HL-60 (cell line): ENCODE data around the gene DSE.

Experiments used
- DNase-seq, 2 experiments: peaks; one replicate each; pipeline ENCODE4 v3.0.0-alpha.2; 2010 to 2020; ENCODE audit warnings: low read depth in 1 of 2, low spot score in 1 of 2
- H3K27ac ChIP-seq: fragments of 250-450 bp; sonication (Bioruptor Pico); replicated peaks from 2 replicates; pipeline ENCODE4 v1.5.1; 2020; ENCODE audit warnings: mild to moderate bottlenecking, moderate library complexity
- H3K27me3 ChIP-seq: fragments of 250-450 bp; sonication (Bioruptor Pico); 2 replicates; pipeline ENCODE4 v1.5.1; 2021; ENCODE audit warnings: mild to moderate bottlenecking, moderate library complexity; ENCODE audit not compliant: insufficient read depth, poor library complexity, severe bottlenecking
- H3K4me3 ChIP-seq: replicated peaks from 2 replicates; pipeline ENCODE4 v1.5.1; 2011; ENCODE audit warnings: mild to moderate bottlenecking, control low read depth, low read length; ENCODE audit not compliant: insufficient read depth
- GABPA ChIP-seq: IDR thresholded peaks from 2 replicates; pipeline ENCODE4 v1.6.1; 2012; ENCODE audit warnings: low read depth
- POLR2AphosphoS5 ChIP-seq: IDR thresholded peaks from 2 replicates; pipeline ENCODE4 v1.6.1; 2012; ENCODE audit warnings: low read depth
- REST ChIP-seq: IDR thresholded peaks from 2 replicates; pipeline ENCODE4 v1.6.1; 2012; ENCODE audit warnings: low read depth; ENCODE audit not compliant: insufficient replicate concordance
- SPI1 ChIP-seq: IDR thresholded peaks from 2 replicates; pipeline ENCODE4 v1.6.1; 2012; ENCODE audit warnings: low read depth, mild to moderate bottlenecking, borderline replicate concordance
- TF ChIP-seq, protein P1 (sequence below): IDR thresholded peaks from one replicate; pipeline ENCODE4 v1.5.1; 2011; ENCODE audit warnings: low read length, control low read depth, inconsistent platforms; ENCODE audit not compliant: insufficient read depth

DSE gene

DNA sequence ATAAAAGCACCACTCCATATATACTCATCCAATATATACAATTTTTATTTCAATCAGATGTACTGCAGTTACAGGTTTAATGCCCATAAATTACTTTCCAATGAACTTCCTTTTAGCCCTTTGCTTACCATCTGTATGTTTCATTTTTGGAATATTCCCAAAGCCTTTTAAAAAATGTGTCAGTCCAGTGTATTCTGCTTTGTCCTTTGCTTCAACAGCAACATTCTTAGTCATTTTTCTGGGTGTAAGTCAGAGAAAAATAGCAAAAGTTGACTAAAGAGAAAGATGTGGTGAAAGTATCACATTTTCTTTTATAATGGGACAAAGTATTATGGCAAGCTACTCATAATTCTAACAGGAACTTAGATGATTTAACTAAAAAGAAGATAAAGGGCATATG, 15.2 kb downstream of the DSE start:
- Histone ChIP-seq H3K27me3 (no peaks in the 10 kb centered on the region), H3K27ac (no peak overlapping the region), H3K4me3 (no peak overlapping the region)
- DNase-seq = no peak
- TF ChIP-seq, protein P1, sequence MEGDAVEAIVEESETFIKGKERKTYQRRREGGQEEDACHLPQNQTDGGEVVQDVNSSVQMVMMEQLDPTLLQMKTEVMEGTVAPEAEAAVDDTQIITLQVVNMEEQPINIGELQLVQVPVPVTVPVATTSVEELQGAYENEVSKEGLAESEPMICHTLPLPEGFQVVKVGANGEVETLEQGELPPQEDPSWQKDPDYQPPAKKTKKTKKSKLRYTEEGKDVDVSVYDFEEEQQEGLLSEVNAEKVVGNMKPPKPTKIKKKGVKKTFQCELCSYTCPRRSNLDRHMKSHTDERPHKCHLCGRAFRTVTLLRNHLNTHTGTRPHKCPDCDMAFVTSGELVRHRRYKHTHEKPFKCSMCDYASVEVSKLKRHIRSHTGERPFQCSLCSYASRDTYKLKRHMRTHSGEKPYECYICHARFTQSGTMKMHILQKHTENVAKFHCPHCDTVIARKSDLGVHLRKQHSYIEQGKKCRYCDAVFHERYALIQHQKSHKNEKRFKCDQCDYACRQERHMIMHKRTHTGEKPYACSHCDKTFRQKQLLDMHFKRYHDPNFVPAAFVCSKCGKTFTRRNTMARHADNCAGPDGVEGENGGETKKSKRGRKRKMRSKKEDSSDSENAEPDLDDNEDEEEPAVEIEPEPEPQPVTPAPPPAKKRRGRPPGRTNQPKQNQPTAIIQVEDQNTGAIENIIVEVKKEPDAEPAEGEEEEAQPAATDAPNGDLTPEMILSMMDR = no peak
- TF ChIP-seq REST = no peak
- TF ChIP-seq SPI1 = no peak
- TF ChIP-seq GABPA = no peak
- TF ChIP-seq POLR2AphosphoS5 = no peak

DNA sequence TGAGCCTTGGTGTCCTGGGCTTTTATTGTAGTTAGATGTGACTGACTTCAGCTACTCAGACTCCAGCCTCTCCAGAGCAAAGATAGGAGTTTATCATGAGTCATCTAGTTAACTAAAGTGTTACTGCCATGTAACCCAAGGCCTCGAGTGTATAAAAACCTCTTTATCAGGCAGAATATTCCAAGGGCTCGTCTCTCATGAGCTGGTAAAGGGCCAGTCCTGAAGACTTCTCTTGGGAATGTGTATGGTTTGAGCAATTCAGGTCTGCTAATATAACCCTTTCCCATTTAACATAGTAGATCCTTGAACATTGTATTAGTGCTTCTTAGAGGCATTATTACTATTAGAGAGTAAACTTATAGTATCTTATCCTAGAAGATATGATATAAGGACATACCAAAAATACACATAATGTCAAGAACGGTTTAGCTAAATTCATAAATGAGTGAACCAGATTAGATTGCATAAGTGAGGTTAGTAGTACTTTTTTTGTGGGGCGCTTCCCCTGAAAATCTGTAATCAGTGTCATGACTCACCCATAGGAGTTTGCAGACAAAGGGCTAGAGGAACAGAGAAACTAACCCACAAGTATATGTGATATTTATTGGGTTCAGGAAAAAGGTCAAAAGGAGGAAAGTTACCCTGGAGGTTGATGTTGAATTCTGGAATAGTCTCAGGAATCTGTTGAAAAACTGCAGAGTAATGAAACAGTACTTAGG, 16.0 kb downstream of the DSE start:
- H3K27me3 ChIP-seq = no peaks in the 10 kb centered on the region
- no peak for TF ChIP-seq SPI1
- no peak for TF ChIP-seq POLR2AphosphoS5
- H3K27ac ChIP-seq = 0 out of 2 replicates have a peak overlapping the region, but pooled peaks have one; percentile 16
- no peak for DNase-seq
- H3K4me3 ChIP-seq = no peak overlapping the region

- H3K4me3 ChIP-seq = no peak overlapping the region
- TF ChIP-seq REST (no peak), SPI1 (peak; percentile 39; the same call in 1 of the 2 replicates)
- 0 out of 2 replicates have a peak overlapping the region, but pooled peaks have one; percentile 16 for H3K27ac ChIP-seq
- no peaks in the 10 kb centered on the region for H3K27me3 ChIP-seq
- DNase-seq = peak in 1 of 2 experiments; percentile 39
Measured at GRCh38 chr6:116387374-116387773, 16.6 kb downstream of the DSE start.

DNA sequence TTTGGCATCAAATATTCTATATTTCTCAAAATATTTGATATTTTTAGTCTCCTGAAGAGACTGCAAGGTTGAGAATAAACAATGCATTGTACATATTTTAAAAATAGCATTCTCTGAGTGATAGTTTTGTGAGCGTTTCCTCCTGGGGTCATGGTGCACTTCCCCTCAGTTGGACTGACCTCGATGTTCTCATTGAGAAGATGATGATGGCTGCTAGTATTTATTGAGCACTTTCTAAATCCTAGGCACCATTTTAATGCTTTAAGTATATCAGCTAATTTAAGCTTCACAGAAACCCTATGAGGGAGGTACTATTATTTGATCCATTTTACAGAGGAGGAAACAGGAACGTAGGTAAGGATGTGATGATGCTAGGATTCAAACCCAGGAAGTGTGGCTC, 18.2 kb downstream of the DSE start:
- Histone ChIP-seq H3K27ac (no peak overlapping the region), H3K27me3 (no peaks in the 10 kb centered on the region), H3K4me3 (no peak overlapping the region)
- no peak for DNase-seq
- TF ChIP-seq REST (no peak), GABPA (no peak), SPI1 (no peak), POLR2AphosphoS5 (no peak)
- TF ChIP-seq, protein P1 = no peak
